MCF 10A (cell line): ENCODE data around the gene GALNT12. TPM values are rescaled to one million over a fixed set of nuclear protein-coding genes. Genes with fewer than 3 reads are reported as not detected.

Source experiments
- BruUV-seq: library from RNA; stranded (reverse); fragments of 400-500 nt; replicated peaks from 2 replicates; lab custom pipeline; 2021; lab: Mats Ljungman, UMichigan
- CTCF ChIA-PET: fragments of 300-600 bp; sonication (Branson Sonifier 250); formaldehyde crosslinking; extraction: SDS; loops from one replicate; lab custom pipeline; 2021; ENCODE audit warnings: antibody characterized with exemption, inconsistent platforms; lab: Yijun Ruan, JAX
- POLR2A ChIA-PET: fragments of 300-600, 350-650 bp; sonication (Branson Sonifier 250); formaldehyde crosslinking; extraction: SDS; loops from one replicate; lab custom pipeline; 2020; ENCODE audit warnings: antibody characterized with exemption, inconsistent platforms; lab: Yijun Ruan, JAX
- DNase-seq: peaks from one replicate; pipeline ENCODE4 v3.0.0-alpha.2; 2018; ENCODE audit not compliant: unreplicated experiment
- H3K27ac Mint-ChIP-seq: one replicate; pipeline ENCODE4 v1.8.0; 2022; ENCODE audit warnings: mild to moderate bottlenecking, low read depth, mixed read lengths; ENCODE audit not compliant: unreplicated experiment
- H3K27me3 Mint-ChIP-seq: one replicate; pipeline ENCODE4 v1.8.0; 2022; ENCODE audit warnings: mixed read lengths; ENCODE audit not compliant: insufficient read depth, unreplicated experiment
- H3K36me3 Mint-ChIP-seq: one replicate; pipeline ENCODE4 v1.8.0; 2022; ENCODE audit warnings: mild to moderate bottlenecking, moderate library complexity, mixed read lengths; ENCODE audit not compliant: insufficient read depth, unreplicated experiment
- H3K4me1 Mint-ChIP-seq: one replicate; pipeline ENCODE4 v1.8.0; 2022; ENCODE audit warnings: mixed read lengths; ENCODE audit not compliant: insufficient read depth, unreplicated experiment
- H3K4me3 Mint-ChIP-seq: one replicate; pipeline ENCODE4 v1.8.0; 2022; ENCODE audit warnings: mild to moderate bottlenecking, moderate library complexity, mixed read lengths; ENCODE audit not compliant: unreplicated experiment
- H3K9me3 Mint-ChIP-seq: one replicate; pipeline ENCODE4 v1.8.0; 2022; ENCODE audit warnings: mixed read lengths; ENCODE audit not compliant: unreplicated experiment
- CTCF ChIP-seq: fragments of 200-600 bp; IDR thresholded peaks from one replicate; pipeline ENCODE4 v1.8.0; 2022; ENCODE audit warnings: antibody characterized with exemption, mild to moderate bottlenecking; ENCODE audit not compliant: unreplicated experiment
- intact Hi-C: fragments of 100-400 bp; cut with micrococcal nuclease; formaldehyde crosslinking; loops from 2 replicates; pipeline ENCODE4 v1.14.1; 2022
- total RNA-seq: library from RNA; stranded (reverse); gene quantifications from 2 replicates; pipeline ENCODE4 v1.2.3, GENCODE V29; 2022

The GALNT12 gene
- total RNA-seq, 1 experiment from 2014 or later = not detected

GRCh38 chr9:98854266-98854665 lies 46.8 kb downstream of the GALNT12 start:
- Mint-ChIP-seq H3K36me3 (no peaks in the 10 kb centered on the region), H3K27ac (no peak overlapping the region), H3K27me3 (peaks cover 33% of the 10 kb centered on the region), H3K9me3 (no peaks in the 10 kb centered on the region), H3K4me1 (no peaks in the 10 kb centered on the region), H3K4me3 (no peak overlapping the region)
- ChIA-PET CTCF (interaction anchor here (1.2 kb wide), 1 partner anchor 121 kb away, joined by 3 read pairs; no protein-coding TSS in a partner anchor), POLR2A (no interaction called here)
- intact Hi-C loops = no loop called here
- no TSS peak for BruUV-seq
- no peak for DNase-seq
- TF ChIP-seq CTCF = no peak

- H3K4me3 Mint-ChIP-seq = no peak overlapping the region
- no peak for TF ChIP-seq CTCF
- intact Hi-C loops = no loop called here
- BruUV-seq = no TSS peak
- ChIA-PET CTCF (no interaction called here), POLR2A (no interaction called here)
- DNase-seq = no peak
- no peak overlapping the region for H3K27ac Mint-ChIP-seq
- H3K4me1 Mint-ChIP-seq = no peaks in the 10 kb centered on the region
- peaks cover 33% of the 10 kb centered on the region for H3K27me3 Mint-ChIP-seq
- no peaks in the 10 kb centered on the region for H3K36me3 Mint-ChIP-seq
- H3K9me3 Mint-ChIP-seq = no peaks in the 10 kb centered on the region
Observed at GRCh38 chr9:98855592-98855991, 48.1 kb downstream of the GALNT12 start.

GRCh38 chr9:98856982-98857381 lies 49.5 kb downstream of the GALNT12 start:
- H3K27me3 Mint-ChIP-seq = peaks cover 33% of the 10 kb centered on the region

GRCh38 chr9:98859941-98860340 lies 52.5 kb downstream of the GALNT12 start:
- POLR2A ChIA-PET = interaction anchor here (0.6 kb wide), 1 partner anchor 299 kb away, joined by 3 read pairs; no protein-coding TSS in a partner anchor
- H3K9me3 Mint-ChIP-seq = no peaks in the 10 kb centered on the region
- no peak for DNase-seq
- BruUV-seq = no TSS peak
- no peak overlapping the region for H3K27ac Mint-ChIP-seq
- intact Hi-C loops = loop anchor here (2.0 to 5.0 kb wide), 2 partner anchors 47 to 281 kb away; no protein-coding TSS in a partner anchor
- peaks cover 7% of the 10 kb centered on the region for H3K4me1 Mint-ChIP-seq
- no peak overlapping the region for H3K4me3 Mint-ChIP-seq
- CTCF ChIA-PET = interaction anchor here (0.6 to 2.2 kb wide), 11 partner anchors 9 to 1168 kb away, joined by 3 to 14 read pairs (median 3); no protein-coding TSS in a partner anchor
- TF ChIP-seq CTCF = no peak
- H3K27me3 Mint-ChIP-seq = peaks cover 24% of the 10 kb centered on the region
- H3K36me3 Mint-ChIP-seq = no peaks in the 10 kb centered on the region

More at GRCh38 chr9:98856982-98857381, 49.5 kb downstream of the GALNT12 start:
- no peaks in the 10 kb centered on the region for H3K9me3 Mint-ChIP-seq
- BruUV-seq = no TSS peak
- intact Hi-C loops = no loop called here
- TF ChIP-seq CTCF = no peak
- DNase-seq = no peak
- peaks cover 2% of the 10 kb centered on the region for H3K4me1 Mint-ChIP-seq
- ChIA-PET CTCF (interaction anchor here (1.2 to 2.0 kb wide), 3 partner anchors 9 to 284 kb away, joined by 3 to 10 read pairs (median 6); no protein-coding TSS in a partner anchor), POLR2A (no interaction called here)
- no peaks in the 10 kb centered on the region for H3K36me3 Mint-ChIP-seq
- H3K27ac Mint-ChIP-seq = no peak overlapping the region
- no peak overlapping the region for H3K4me3 Mint-ChIP-seq
